Transverse colon (tissue), 4 donors: ENCODE measurements around the gene RNF4. TPM values are rescaled to one million over a fixed set of nuclear protein-coding genes. Genes with fewer than 3 reads are reported as not detected.

Source experiments
- DNase-seq: peaks from one replicate; pipeline ENCODE4 v3.0.0-alpha.2; 2019
- H3K27ac ChIP-seq, 4 donors: fragments of 200-600 bp; sonication (generic); 2 replicates each; pipeline ENCODE4 v1.5.1; 2016 to 2018; ENCODE audit warnings: inconsistent platforms in 4 of 4
- H3K27me3 ChIP-seq: fragments of 200-600 bp; sonication (generic); 2 replicates; pipeline ENCODE4 v1.5.1; 2017; ENCODE audit warnings: inconsistent platforms
- H3K36me3 ChIP-seq, 4 donors: fragments of 200-600 bp; sonication (generic); 2 replicates each; pipeline ENCODE4 v1.5.1; 2017 to 2019; ENCODE audit warnings: inconsistent platforms in 4 of 4
- H3K4me1 ChIP-seq, 4 donors: fragments of 200-600 bp; sonication (generic); 2 replicates each; pipeline ENCODE4 v1.5.1; 2017 to 2020; ENCODE audit warnings: inconsistent platforms in 4 of 4
- H3K4me3 ChIP-seq, 4 donors: fragments of 200-600 bp; sonication (generic); 1 replicate in 1 of 4; 2 replicates in 3 of 4; pipeline versions ENCODE4 v1.5.1 to v1.6.1; 2017 to 2019; ENCODE audit warnings: inconsistent platforms in 4 of 4
- H3K9me3 ChIP-seq, 2 donors: fragments of 200-600 bp; sonication (generic); 2 replicates each; pipeline ENCODE4 v1.5.1; 2017 to 2019; ENCODE audit warnings: inconsistent platforms in 2 of 2
- EP300 ChIP-seq: sonication (generic); formaldehyde crosslinking; IDR thresholded peaks from one replicate; pipeline ENCODE4 v1.6.1; 2017; ENCODE audit warnings: antibody characterized with exemption, low read depth
- POLR2A ChIP-seq: fragments of 450-650 bp; IDR thresholded peaks from one replicate; pipeline ENCODE4 v1.6.1; 2016; ENCODE audit warnings: antibody characterized with exemption, mild to moderate bottlenecking, moderate library complexity
- POLR2AphosphoS5 ChIP-seq, 3 donors: sonication (generic); formaldehyde crosslinking; IDR thresholded peaks; one replicate each; pipeline ENCODE4 v1.6.1; 2016; ENCODE audit warnings: antibody characterized with exemption in 3 of 3
- WGBS, 2 donors: methylation state at CpG; one replicate each; pipeline ENCODE4 v1.1.5; 2018; ENCODE audit warnings: low coverage in 1 of 2; 5-methylcytosine and 5-hydroxymethylcytosine counted together
- in situ Hi-C, 4 donors: fragments of 200-750 bp; cut with MboI; loops; one replicate each; pipeline versions ENCODE4 v1.15.0 to v1.15.1; 2017; ENCODE audit warnings: low sequenced_read_pairs in 3 of 4, low pct_ligation_motif_present in 1 of 4, low pct_unique_long_range_greater_than_20kb in 1 of 4
- intact Hi-C: fragments of 100-400 bp; cut with DNase I; formaldehyde crosslinking; loops from one replicate; pipeline ENCODE4 v1.15.1; 2023; ENCODE audit warnings: low total_unique reads
- total RNA-seq, 4 donors: library from RNA; depleted of rRNA; stranded (reverse); fragments of >200 nt; gene quantifications; one replicate each; pipeline ENCODE4 v1.1.0, GENCODE V29; 2016
- TF ChIP-seq, protein P1 (sequence below), 5 experiments: fragments of 200-600 bp in 3 of 5; fragments of 450-650 bp in 2 of 5; sonication (generic) in 3 of 5; IDR thresholded peaks; 1 replicate in 2 of 5; 2 replicates in 3 of 5; pipeline ENCODE4 v1.5.1; 2016 to 2017; ENCODE audit warnings: antibody characterized with exemption in 5 of 5, inconsistent platforms in 3 of 5, mild to moderate bottlenecking in 2 of 5, moderate library complexity in 1 of 5

The RNF4 gene
- total RNA-seq, 4 donors from 2014 or later: 20.9 to 50.5 (median 35.8) TPM

DNA sequence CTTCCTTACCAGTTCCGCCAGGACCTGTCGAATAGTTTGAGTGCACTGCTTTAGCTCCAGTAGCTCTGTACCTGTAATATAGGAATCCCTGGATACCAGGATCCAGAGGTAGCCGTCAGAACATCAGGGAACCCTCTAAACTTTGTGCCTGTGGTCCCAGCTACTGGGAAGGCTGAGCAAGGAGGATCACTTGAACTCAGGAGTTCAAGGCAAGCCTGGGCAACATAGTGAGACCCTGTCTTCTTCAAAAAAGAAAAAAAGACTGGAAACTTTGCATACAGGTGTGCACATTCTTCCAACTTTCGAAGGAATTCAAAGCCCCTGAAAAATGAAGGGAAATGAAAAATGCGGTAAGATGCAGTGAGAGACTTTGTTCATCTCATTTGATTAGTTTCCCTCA, 34.9 kb downstream of the RNF4 start:
- Histone ChIP-seq H3K4me3 (no peak overlapping the region), H3K4me1 (no peaks in the 10 kb centered on the region), H3K9me3 (no peaks in the 10 kb centered on the region), H3K27me3 (no peaks in the 10 kb centered on the region), H3K36me3 (peaks cover 0 to 33% (median 11%) of the 10 kb centered on the region in 4 donors), H3K27ac (no peak overlapping the region)
- intact Hi-C loops: no loop called here
- no peak for TF ChIP-seq EP300
- TF ChIP-seq, protein P1, sequence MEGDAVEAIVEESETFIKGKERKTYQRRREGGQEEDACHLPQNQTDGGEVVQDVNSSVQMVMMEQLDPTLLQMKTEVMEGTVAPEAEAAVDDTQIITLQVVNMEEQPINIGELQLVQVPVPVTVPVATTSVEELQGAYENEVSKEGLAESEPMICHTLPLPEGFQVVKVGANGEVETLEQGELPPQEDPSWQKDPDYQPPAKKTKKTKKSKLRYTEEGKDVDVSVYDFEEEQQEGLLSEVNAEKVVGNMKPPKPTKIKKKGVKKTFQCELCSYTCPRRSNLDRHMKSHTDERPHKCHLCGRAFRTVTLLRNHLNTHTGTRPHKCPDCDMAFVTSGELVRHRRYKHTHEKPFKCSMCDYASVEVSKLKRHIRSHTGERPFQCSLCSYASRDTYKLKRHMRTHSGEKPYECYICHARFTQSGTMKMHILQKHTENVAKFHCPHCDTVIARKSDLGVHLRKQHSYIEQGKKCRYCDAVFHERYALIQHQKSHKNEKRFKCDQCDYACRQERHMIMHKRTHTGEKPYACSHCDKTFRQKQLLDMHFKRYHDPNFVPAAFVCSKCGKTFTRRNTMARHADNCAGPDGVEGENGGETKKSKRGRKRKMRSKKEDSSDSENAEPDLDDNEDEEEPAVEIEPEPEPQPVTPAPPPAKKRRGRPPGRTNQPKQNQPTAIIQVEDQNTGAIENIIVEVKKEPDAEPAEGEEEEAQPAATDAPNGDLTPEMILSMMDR (IDR thresholded peaks at IDR 0.05): no peak
- TF ChIP-seq POLR2AphosphoS5 (IDR thresholded peaks at IDR 0.05): no peak
- no peak for TF ChIP-seq POLR2A
- no peak for DNase-seq
- 76 to 95% methylated on average over 2 to 5 of the region's 5 CpGs for WGBS, 2 donors
- in situ Hi-C loops: no loop called here

DNA sequence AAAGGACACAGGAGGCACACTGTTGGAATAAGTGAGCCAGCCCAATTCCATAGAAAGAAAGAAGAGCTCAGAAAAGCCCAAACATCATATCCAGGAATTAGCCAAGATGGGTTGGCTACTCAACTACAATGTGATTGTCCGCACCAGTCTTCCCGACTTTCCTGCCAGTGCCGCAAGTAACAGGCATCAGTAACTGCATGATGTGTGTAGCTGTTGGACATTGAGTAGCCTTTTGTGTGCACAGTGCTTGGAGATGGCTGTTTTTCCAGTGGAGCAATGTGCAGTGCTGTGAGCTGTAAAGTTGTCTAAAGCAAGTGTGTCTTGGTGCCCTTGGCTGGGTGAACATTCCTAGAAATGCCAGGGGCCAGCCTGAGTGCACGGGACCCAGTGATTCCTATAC, 38.4 kb downstream of the RNF4 start:
- WGBS, 2 donors: 93% methylated on average over 4 of the region's 4 CpGs; no CpG with 5 or more reads in 1 of the 2 donors
- Histone ChIP-seq H3K27ac (no peak overlapping the region), H3K27me3 (no peaks in the 10 kb centered on the region), H3K9me3 (no peaks in the 10 kb centered on the region), H3K4me3 (no peak overlapping the region), H3K36me3 (peaks cover 0 to 18% (median 8%) of the 10 kb centered on the region in 4 donors), H3K4me1 (no peaks in the 10 kb centered on the region)
- in situ Hi-C loops: no loop called here
- intact Hi-C loops: no loop called here
- DNase-seq: no peak
- TF ChIP-seq, protein P1 (IDR thresholded peaks at IDR 0.05): no peak

DNA sequence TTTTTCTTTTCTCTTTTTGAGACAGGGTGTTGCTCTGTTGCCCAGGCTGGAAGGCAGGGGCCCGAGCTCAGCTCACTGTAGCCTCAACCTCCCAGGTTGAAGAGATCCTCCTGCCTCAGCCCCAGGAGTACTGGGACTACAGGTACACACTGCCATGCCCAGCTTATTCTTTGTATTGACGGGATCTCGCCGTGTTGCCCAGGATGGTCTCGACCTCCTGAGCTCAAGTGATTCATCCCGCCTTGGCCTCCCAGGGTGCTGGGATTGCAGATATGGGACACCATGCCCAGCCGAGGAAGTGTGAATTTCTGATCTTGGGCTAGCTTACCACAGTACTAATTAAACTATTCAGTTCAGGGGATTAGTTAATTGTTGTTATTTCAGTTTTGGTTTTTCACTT, 38.9 kb downstream of the RNF4 start:
- no peaks in the 10 kb centered on the region for H3K4me1 ChIP-seq
- no peaks in the 10 kb centered on the region for H3K9me3 ChIP-seq
- H3K27ac ChIP-seq: no peak overlapping the region
- H3K4me3 ChIP-seq: no peak overlapping the region
- intact Hi-C loops (no loop called here), in situ Hi-C loops (no loop called here)
- DNase-seq: no peak
- peaks cover 0 to 24% (median 11%) of the 10 kb centered on the region in 4 donors for H3K36me3 ChIP-seq
- H3K27me3 ChIP-seq: no peaks in the 10 kb centered on the region
- TF ChIP-seq EP300: no peak
- TF ChIP-seq, protein P1 (IDR thresholded peaks at IDR 0.05): no peak
- no peak for TF ChIP-seq POLR2AphosphoS5 (IDR thresholded peaks at IDR 0.05)
- TF ChIP-seq POLR2A: no peak
- WGBS, 2 donors: 94% methylated on average over 7 of the region's 7 CpGs; no CpG with 5 or more reads in 1 of the 2 donors

DNA sequence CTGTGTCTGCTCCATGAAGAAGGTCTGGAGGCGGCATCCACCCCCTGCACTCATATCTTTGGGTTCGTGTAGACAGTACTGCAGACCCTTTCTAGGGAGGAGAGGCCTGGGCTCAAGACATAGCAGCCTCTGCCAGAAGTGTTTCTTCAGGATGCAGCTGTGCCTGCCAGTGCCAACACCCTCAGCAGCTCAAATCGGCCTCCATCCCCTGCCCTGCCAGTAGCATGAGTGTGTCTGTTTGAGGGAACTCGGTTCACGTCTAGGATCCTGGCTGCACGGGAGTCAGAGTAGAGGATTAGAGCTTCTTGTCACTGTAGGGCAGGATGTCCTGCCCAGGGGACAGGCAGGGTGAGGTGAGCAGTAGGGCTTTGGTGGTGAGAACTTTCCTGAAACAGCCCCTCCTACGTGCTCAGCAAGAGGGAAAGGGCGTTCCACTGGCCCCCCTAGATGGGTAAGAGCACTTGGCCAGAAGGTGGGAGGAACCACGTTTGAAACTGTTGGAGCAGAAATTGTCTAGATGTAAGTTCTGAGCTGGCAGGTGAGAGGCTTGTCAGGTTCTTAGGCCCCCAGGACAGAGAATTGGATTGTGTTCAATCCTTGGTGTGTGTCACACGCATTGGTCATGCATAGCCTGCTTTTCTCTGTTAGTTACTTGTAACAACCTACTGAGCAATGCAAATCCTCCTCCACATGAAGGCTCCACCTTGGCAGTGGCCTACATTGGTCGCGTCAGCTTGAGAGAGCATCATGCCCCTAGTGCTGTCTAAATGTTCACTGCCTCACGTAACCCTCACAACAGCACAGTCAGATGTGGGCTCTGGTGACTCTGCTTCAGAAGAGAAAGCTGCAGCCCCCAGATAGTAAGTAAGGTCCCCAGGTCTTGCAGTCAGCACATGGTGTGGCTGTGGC, 41.7 kb downstream of the RNF4 start:
- 88% methylated on average over 4 to 12 of the region's 13 CpGs for WGBS, 2 donors
- H3K9me3 ChIP-seq: no peaks in the 10 kb centered on the region
- no peak overlapping the region for H3K27ac ChIP-seq
- H3K4me1 ChIP-seq: no peaks in the 10 kb centered on the region
- peaks cover 0 to 44% (median 17%) of the 10 kb centered on the region in 4 donors for H3K36me3 ChIP-seq
- TF ChIP-seq POLR2A (no peak), POLR2AphosphoS5 (IDR thresholded peaks at IDR 0.05) (no peak), EP300 (no peak)
- TF ChIP-seq, protein P1 (IDR thresholded peaks at IDR 0.05): no peak
- intact Hi-C loops: no loop called here
- no peak overlapping the region for H3K4me3 ChIP-seq
- DNase-seq: no peak
- no peaks in the 10 kb centered on the region for H3K27me3 ChIP-seq
- in situ Hi-C loops: no loop called here
